HG02870 (cell line): ENCODE results near the gene STX2.

Experiments used
- ATAC-seq: cut with Tn5 transposase; IDR thresholded peaks from one replicate; pipeline ENCODE4 v1.9.1; 2021; ENCODE audit warnings: mild to moderate bottlenecking, moderate library complexity; ENCODE audit not compliant: unreplicated experiment

STX2 gene

DNA sequence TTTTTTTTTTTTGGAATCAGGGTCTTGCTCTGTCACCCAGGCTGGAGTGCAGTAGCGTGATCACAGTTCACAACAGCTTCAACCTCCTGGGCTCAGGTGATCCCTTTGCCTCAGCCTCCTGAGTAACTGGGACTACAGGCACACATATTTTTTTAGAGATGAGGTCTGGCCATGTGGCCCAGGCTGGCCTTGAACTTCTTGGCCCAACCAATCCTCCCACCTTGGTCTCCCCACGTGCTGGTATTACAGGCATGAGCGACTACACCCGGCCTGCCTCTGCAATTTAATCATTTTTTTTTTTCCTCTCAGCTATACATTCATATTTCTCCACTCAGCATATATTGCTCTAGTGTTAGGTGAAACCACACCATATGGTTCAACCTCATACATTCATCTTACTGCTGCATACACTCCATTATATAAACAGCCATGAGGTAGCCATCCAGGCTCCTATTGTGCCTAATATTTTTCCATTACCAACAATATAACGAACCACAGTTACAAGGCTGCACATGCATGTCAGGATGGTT is 7.1 kb downstream of the STX2 start:
- no peak for ATAC-seq

- ATAC-seq, result no peak
Observed at GRCh38 chr12:130831246-130831645, 7.8 kb downstream of the STX2 start.

- no peak for ATAC-seq
Observed at GRCh38 chr12:130830246-130830551, 8.9 kb downstream of the STX2 start.

GRCh38 chr12:130829391-130830245 is 9.4 kb downstream of the STX2 start:
- ATAC-seq, result no peak

GRCh38 chr12:130828895-130829294 is 10.2 kb downstream of the STX2 start:
- no peak for ATAC-seq

DNA sequence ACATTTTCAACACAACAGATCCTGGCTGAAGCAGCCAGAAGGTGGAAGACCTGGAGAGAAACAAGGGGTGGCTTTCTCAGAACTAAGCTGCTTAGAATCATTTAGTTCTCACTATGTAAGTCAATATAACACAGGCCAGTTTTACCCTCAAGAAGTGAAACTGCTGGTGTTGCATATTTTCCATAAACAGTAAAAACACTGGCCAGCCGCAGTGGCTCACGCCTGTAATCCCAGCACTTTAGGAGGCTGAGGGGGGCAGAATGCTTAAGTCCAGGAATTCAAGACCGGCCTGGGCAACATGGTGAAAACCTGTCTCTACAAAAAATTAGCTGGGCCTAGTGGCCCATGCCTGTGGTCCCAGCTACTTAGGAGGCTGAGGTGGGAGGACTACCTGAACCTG is 11.6 kb downstream of the STX2 start:
- ATAC-seq, result peak; percentile 63

GRCh38 chr12:130826151-130826801 is 12.8 kb downstream of the STX2 start:
- no peak for ATAC-seq

DNA sequence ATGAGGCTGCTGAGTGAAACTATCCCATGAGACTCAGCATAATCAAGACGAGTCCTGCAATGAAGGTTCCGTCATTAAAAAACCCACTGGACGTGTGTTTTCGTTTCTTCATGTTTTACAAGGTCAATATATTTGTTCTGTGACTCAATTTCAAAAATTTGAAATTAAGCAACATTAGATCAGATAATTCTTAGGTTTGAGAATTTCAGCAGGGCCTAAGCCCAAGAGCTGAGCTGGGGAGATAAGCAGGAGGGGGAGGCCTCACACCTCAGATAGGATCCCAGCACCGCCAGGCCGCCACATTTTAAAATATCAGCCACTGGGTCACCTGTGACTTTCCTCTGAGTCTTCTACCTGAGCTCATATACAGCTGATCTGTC is 13.3 kb downstream of the STX2 start:
- no peak for ATAC-seq

- no peak for ATAC-seq
Observed at GRCh38 chr12:130819681-130820080, 19.4 kb downstream of the STX2 start.

DNA sequence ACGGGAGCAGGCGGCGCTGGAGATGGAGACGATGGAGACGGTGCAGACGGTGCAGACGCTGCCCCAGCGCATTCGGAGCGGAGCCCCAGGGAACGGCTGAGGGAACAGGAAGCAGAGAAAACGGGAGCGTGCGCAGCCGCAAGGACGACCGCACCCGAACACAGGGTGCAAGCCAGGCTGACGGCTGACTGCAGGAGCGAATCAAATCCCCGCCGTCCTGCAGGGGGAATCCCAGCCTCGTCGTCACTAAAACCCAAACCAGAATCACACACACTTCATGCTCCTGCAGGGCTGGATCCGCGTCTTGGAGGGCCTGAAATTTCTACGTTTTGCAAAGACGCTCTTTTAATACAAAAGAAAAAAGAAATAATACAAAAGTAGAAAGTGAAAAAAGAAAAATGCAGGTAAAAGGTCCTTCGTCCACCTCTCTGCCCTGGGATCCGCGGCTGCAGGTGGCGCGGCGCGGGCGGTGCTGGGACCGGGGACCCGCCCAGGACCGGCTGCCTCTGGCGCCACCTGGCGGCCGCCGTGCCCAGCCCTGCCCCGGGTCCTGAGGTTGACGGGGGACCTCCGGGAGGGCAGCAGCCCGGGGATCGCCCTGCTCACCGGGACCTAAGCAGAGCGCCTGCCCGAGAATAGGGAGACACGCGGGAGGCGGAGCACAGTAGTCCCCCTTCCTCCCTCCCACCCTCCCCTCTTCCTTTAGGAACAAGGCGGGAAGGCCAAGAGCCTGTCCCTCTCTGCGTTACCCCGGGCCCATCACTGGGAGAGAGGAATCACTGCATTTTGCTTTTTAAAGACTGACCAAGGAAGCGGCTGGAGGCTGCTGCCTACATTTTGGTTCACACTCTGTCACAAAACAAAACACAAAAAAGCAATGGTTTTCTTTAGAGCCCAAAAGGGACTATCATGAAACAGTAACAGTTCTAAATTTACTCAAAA is 20.1 kb downstream of the STX2 start:
- ATAC-seq, result peak; percentile 87

GRCh38 chr12:130818272-130818634 is 20.8 kb downstream of the STX2 start:
- no peak for ATAC-seq

- ATAC-seq, result no peak
Observed at GRCh38 chr12:130817804-130818203, 21.2 kb downstream of the STX2 start.

- no peak for ATAC-seq
Observed at GRCh38 chr12:130816097-130816496, 23.0 kb downstream of the STX2 start.

GRCh38 chr12:130815028-130815741 is 23.9 kb downstream of the STX2 start:
- ATAC-seq, result no peak

DNA sequence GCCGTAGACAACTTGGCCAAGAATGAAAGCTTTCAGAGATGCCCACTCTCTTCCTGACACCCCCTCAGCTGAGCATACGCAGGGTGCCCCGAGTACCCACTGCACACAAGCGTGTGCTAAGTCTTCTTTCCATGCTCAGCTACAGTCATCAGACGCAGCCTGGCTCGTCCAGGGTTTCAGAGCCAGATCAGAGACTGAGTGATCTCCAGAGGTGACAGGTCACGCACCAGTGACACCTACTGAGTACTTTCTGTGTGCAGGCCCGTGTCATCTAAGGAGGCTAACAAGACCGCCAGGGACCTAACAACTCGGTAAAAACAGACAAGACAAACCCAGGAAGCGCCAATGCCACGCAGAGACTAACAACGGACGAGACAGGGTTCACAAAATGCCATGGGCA is 25.1 kb downstream of the STX2 start:
- ATAC-seq, result no peak

GRCh38 chr12:130813436-130813835 is 25.6 kb downstream of the STX2 start:
- no peak for ATAC-seq

- no peak for ATAC-seq
Observed at GRCh38 chr12:130809791-130810190, 29.3 kb downstream of the STX2 start.

- ATAC-seq, result no peak
Observed at GRCh38 chr12:130807309-130807708, 31.7 kb downstream of the STX2 start.

DNA sequence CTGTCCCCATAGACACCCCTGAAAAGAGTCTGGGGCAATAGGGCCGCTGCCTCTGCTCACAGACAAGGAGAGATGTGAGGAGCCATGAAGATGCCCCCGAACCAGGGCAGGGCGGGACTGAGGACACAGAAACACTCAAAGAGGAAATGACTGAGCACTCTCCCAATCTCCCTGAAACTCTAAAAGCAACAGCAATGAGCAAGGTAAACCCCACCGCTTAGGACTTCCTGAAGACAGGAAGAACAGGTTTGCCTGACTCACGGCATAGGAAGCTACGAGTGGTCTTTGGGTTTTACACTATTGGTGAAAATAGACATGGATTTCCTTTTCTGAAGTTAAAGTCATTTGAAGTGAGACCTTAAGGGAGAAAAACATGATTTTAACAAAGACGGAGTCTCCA is 32.5 kb downstream of the STX2 start:
- ATAC-seq, result no peak

DNA sequence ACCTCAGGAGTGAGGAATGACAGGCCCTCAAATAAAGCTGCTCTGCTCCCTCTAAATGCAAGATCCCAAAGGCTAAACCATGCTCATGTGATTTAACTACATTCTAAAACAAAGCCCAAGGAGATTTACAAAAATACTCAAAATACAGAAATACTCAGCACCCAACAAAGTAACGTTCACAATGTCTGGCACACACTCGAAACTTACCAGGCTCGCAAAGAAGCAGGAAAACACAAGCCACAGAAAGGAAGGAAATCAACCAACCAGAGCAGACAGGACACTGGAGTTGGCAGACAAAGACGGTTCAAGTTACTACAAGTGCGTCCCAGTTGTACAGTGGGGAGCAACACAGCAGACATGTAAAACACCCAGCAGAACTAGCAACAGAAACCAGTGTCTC is 33.4 kb downstream of the STX2 start:
- ATAC-seq, result no peak

DNA sequence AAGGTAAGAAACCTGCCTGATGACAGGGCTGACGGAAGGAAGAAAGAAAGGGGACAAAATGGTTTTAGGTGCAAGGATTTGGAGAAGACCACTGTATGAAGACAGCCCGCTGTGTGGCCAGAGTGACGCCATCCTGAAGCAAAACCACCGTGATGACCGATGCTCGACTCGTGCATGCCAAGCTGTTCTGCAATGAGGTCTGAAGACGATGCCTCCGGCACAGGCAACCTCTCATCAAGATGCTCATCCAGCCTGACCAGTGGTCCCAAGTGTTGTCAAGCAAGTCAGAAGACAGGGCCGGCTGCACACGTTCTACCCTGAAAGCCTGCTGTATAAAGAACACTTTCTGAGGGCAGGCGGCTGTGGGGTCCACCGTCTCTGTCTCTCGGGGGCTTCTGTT is 34.8 kb downstream of the STX2 start:
- ATAC-seq, result no peak
